GM21381 (cell line): ENCODE data around the gene POLD4.
"Not testable (repeated sequence)": the region's sequence is repeated elsewhere in the genome, so short reads cannot be mapped to it uniquely, and the experiment has no call there.

ENCODE experiments used
- ATAC-seq: cut with Tn5 transposase; IDR thresholded peaks from one replicate; pipeline ENCODE4 v1.9.1; 2021; ENCODE audit warnings: mild to moderate bottlenecking, moderate library complexity; ENCODE audit not compliant: unreplicated experiment

Gene POLD4

DNA sequence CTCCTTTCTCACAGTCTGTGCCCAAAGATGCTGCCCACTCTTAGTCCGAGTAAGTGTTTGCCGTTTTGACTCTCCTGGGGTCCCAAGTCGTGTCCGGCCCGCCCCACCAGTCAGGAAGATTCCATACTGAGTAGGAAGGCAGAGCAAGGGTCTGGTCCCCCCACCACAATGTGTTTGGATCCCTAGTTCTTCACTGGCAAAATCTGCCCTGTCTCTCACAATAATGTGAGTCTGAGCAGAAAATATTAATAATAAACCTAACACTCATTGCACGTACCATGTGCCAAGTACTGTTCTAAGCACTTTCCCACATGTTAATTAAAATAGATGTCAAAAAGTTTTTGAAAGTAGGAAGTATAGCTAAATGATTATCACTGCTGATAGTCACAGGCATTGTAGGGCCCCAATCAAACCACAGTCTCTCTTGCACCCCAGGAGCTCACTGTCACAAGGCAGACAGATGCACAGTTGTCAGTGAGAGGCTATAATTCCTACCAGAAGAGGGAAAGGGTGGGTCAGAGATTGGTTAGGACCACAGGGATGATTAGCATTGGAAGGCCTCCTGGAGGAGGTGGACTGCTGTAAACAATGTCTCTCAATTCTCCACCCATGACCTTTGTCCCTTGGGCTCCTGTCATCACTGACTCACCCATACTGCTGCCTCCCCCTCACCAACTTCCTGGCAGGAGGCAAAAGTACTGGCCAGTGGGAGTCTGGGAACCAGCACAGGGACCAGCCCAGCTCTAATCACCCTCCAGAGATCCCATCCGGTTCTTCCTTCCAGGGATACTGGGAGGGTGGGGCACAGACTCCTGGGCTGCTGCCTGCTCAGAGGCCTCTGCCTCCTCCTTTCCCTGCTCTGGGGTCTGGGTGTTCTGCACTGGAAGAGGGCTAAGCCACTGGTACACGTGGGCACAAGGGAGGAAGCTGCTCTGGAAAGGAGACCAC, 1.0 kb upstream of the POLD4 start:
- ATAC-seq: no peak

DNA sequence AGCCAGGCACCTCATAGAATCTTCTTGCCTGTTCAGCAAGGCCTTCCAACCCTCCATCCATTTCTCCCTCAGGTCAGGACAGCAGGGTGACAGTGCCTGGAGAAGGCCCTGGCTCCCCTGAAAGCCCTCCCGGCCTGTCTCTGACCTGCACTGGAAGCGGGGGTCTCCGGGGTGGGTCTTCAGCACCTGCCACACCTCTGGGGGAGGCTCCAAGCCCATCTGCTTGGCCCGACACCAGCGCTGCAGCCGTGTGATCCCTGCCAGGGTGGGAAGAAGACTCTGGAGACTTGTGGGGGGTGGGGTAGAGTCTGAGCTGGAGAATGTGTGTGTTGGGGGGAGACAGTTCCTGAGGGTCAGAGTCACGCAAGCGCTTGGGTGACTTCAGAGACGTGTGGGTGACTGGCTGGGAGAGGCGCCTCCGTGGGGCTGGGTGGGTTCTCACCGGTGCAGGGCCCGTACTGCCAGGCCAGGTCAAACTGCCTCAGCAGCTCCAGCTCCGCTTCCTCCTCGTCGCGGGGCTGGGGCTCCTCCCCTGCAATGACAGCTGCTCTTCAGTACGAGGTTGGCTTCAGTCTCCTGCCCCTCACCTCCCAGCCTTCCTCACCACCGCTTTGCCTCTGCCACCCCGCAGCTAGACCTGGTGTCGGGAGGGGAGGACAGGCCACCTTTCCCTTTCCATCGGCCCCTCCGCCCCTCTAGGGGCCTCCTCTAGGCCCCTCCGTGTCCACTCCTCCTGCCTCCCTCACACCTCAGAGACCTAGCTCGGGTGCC, 615 bp downstream of the POLD4 start:
- ATAC-seq: peak; percentile 10

DNA sequence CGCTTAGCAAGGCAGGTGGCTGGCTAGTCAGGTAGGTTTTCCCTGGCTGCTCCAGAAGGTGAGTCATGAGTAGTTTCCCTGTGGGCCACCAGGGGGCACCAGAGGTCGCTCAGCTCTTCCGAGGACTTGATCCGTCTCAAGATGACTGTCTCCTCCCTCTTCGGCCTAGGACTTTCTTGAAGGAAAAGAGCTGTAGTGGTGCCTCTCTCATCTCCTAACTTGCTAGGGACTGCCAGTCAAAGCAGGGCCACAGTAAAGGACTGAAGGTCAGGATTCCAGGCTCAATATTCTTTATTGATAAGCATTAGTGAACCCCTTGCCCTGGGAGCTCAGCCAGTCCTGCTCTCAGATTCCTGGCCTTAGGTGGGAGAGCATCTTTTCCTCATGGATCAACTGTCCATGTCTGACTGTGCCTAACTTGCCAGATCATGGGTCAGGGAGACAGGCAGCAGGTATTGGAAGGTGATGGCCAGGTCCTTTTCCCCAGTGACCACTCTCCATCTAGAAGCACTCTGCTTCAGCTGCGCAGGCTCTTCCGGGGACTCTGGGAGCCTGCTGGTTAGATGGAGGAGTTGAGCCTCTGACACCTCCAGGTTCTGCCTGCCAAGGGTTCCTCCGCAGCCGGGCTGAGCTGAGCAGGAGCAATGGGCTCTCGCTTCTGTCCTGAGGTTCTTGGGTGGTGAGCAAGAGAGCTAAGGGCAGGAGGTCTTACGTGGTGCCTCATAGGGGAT, 1.9 kb downstream of the POLD4 start:
- ATAC-seq: no peak

GRCh38 chr11:67349928-67350465, 3.3 kb downstream of the POLD4 start:
- ATAC-seq: no peak

- ATAC-seq: no peak
Measured at GRCh38 chr11:67349457-67349856, 3.9 kb downstream of the POLD4 start.

GRCh38 chr11:67349036-67349435, 4.3 kb downstream of the POLD4 start:
- no peak for ATAC-seq

DNA sequence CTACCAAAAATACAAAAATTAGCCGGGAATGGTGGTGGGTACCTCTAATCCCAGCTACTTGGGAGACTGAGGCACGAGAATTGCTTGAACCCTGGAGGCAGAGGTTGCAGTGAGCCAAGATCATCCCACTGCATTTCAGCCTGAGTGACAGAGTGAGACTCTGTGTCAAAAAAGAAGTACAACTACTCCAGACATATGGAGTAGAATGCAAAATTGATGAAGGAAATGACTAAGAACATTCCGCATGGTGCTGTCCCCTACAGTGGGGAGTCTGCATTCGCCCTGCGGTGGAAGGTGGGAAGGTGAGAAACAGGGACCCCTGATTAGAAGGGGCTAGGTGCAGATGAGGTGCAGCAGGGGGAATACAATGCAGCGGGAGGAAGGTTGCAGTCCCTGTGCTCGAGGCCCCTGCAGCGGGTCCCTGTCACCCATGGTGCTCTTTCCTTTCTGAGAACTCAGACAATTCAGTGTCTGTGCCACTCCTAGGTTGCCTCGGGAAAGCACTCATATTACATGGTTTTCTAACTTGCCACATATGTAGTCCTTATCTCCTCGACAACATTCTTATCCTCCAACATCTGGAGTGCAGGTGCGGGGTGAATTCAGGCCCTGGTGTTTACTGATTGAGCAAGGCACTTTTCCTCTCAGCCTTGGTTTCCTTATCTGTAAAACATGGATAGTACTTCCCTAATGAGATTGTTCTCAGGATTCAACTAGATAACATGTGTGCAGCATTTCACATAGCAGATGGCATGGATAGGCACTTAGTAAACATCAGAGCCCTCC, 5.2 kb downstream of the POLD4 start:
- ATAC-seq: no peak

DNA sequence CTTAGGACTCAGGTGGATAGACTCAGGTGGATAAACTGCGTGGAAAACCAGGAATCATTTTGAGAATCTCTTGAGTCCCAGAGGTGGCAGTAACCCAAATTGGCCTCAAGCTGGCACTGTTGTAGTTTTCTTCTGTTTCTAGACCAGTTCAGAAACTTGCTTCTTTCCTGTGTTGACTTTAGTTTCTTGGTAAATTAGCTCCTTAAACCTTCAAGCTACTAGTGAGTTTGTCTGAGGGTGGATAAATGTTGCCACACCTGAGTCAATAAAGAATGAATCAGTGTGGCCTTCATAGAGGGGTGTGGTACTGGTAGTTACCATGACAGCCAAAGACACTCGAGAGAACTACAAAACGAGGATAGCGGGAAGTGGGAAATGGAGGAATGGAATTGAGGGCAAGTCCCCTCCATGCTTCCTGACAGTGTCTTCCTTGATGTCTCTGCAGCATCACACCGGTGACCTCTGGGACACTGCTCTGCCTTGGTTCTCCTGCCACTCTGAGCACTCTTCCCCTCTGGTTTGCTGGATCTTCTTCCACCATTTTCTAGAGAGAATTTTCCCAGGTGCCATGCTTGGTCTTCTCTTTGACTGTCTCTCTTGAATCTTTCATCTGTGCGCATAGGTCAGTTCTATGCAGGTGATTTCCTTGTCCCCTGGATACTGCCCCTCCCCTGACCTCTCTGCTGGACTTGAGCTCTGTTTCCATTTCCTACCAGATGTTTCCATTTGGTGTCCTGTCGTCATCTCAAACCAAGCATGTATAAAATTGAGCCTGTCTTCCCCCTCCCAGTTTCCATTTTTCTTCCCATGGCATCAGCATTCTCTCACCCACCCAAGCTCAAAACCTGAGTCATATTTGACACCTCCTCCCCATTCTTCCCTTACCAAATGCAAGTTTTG, 7.2 kb downstream of the POLD4 start:
- ATAC-seq: no peak

DNA sequence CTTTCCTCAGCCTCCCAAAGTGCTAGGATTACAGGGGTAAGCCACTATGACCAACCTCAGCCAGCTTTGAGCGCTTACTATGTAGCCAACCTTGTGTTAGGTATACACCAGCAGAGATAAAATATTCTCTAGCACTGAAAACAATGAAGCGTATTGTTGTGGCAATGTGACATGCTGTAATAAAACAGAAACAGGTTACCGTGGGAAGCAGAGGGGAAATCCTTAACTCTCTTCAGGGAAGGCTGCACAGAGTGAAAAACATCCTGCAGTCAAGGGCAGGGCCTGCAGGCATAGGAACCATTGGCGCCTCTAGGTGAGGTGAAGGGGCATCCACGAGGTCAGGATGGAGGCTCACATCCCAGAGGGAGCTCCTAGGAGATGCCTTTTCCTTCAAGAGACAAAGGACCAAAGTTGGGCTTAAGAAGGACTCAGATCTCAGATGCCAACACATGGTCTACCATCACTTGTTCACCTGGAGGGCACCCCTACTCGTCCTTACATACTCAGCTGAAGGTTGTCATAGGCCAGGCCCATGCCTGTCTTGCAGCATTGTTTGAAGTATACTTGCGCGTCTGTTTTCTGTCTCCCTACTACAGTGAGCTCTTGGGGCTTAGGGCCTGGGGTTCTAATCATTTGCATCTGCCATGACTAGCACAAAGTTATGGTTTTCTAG, 8.0 kb downstream of the POLD4 start:
- ATAC-seq: no peak

DNA sequence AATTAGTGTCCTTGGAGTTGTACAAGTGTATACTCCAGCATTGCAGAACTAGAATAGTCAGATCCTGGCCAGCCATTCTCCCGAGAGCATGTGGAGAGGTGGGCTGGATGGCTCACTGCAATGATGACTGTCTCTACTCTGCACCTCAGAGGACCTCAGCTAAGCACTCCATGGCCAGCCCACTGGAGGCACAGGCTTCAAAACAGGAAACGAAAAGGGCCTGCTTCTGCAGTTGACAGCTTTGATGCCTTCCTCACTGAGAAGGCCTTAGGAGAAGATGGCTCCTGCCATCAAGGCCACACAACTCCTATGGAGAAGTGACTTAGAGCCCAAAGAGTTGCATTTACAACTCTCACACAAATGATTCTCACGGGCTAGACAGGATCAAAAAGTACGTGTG, 9.1 kb downstream of the POLD4 start:
- ATAC-seq: no peak

GRCh38 chr11:67337257-67337656, 16.1 kb downstream of the POLD4 start:
- ATAC-seq: no peak

DNA sequence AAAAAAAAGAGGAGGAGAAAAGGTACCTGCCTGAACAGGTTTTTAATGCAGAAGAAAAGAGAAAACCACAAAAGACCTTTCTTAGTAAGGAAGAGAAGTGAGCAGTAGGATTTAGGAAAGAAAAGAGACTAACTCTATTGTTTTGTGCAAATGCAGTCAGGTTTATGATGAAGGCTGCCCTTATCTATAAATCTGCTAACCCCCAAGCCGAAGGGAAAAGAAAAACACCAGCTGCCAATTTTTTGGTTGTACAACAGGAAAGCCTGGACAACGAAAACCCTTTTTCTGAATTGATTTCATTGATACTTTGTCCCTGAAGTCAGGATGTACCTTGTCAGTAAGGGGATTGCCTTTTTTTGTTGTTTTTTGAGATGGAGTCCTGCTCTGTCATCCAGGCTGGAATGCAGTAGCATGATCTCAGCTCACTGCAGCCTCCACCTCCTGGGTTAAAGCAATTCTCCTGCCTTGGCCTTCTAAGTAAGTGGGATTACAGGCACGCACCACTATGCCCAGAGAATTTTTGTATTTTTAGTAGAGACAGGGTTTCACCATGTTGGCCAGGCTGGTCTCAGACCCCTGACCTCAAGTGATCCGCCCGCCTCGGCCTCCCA, 21.2 kb downstream of the POLD4 start:
- no peak for ATAC-seq

DNA sequence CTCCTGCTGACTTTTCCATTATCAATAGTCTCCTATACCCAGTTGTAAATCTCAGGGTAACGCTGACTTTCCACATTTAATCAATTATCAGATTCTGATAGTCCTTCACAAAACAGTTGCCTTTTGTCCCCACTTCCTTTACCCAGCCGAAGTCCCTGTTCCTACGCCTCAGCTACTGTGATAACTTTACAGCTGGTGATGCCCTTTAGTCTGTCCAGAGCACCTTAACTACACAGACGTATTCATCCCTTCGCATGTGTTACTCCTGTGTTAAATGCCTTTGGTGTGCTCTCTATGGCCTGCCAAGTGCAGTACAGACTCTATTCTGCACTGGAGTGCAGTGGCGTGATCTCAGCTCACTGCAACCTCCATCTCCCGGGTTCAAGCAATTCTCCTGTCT, 29.8 kb downstream of the POLD4 start:
- no peak for ATAC-seq

DNA sequence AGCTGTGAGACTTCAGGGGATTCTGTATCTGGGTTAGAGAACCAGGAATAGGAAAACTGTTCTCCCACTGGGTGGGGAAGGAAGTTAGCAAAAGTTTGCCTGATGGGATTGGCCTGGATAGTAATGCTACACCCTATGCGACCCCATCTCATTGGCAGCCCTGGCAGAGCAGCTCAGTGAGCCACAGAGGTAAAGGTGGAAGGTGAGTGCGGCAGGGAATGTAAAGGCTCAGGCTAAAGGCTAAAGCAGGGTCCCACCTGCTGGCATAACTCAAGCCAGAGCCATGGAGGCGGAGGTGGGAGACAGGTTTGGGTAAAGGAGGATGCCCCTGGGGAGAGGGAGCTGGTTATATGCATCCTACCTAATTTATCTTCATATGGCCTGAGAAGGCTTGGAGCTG, 31.3 kb downstream of the POLD4 start:
- ATAC-seq: no peak

DNA sequence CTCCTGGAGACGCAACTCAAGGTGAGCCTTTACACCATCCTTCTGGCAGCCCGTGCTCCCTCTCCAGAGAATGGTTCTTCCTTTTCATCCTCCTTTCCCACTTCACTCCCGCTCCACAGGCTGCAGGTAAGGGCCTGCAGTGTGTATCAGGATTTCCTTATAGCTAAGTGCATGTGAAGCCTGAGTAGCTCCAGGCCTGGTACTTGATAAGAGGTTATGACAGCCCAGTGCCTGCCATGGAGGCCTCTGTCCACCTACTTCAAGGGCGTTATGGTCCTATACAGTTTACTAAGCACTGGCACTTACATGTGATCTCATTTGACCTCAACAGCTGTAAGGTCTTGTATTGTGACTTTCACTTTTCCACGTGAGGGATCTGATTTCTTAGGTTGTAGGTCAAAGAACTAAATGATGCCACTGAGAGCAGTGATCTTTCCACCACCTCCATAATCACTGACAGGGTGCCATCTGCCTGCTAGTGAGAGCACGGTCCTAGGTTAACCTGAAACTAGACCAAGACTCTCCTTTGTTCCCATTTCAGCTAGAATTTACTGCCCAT, 32.0 kb downstream of the POLD4 start:
- no peak for ATAC-seq

GRCh38 chr11:67320691-67321090, 32.7 kb downstream of the POLD4 start:
- ATAC-seq: no peak

- ATAC-seq: no peak
Measured at GRCh38 chr11:67320011-67320410, 33.3 kb downstream of the POLD4 start.

- not testable (repeated sequence) for ATAC-seq
Measured at GRCh38 chr11:67318876-67319275, 34.5 kb downstream of the POLD4 start.
